HepG2 (cell line): Measurements from ENCODE around the gene SLC2A4. TPM values are rescaled to one million over a fixed set of nuclear protein-coding genes. Genes with fewer than 3 reads are reported as not detected.

Experiments
- ADNP ChIP-seq: sonication (generic); formaldehyde crosslinking; IDR thresholded peaks from 2 replicates; pipeline ENCODE4 v1.4.0; 2020; ENCODE audit warnings: missing genetic modification reagents
- DBP ChIP-seq: sonication (generic); formaldehyde crosslinking; IDR thresholded peaks from 2 replicates; pipeline ENCODE4 v1.4.0; 2020; ENCODE audit warnings: missing genetic modification reagents; ENCODE audit errors: not compliant biosample characterization
- ETS1 ChIP-seq: sonication (generic); formaldehyde crosslinking; IDR thresholded peaks from 2 replicates; pipeline ENCODE4 v1.4.0; 2020; ENCODE audit warnings: missing genetic modification reagents
- RERE ChIP-seq: IDR thresholded peaks from 2 replicates; pipeline ENCODE4 v1.6.1; 2016; ENCODE audit warnings: low read depth, missing genetic modification reagents, missing compliant biosample characterization
- SMAD9 ChIP-seq: sonication (generic); formaldehyde crosslinking; IDR thresholded peaks from 2 replicates; pipeline ENCODE4 v1.5.1; 2020; ENCODE audit warnings: mild to moderate bottlenecking, missing genetic modification reagents
- SOX5 ChIP-seq: IDR thresholded peaks from 2 replicates; pipeline ENCODE4 v1.6.1; 2016; ENCODE audit warnings: borderline replicate concordance
- SYNCRIP ChIP-seq: fragments of 200-400 bp; formaldehyde crosslinking; IDR thresholded peaks from 2 replicates; pipeline ENCODE4 v1.6.1; 2018; ENCODE audit warnings: mild to moderate bottlenecking, low read depth, low read length; ENCODE audit not compliant: insufficient read depth
- THAP7 ChIP-seq: sonication (generic); formaldehyde crosslinking; IDR thresholded peaks from 2 replicates; pipeline ENCODE4 v1.8.1; 2023; ENCODE audit warnings: mild to moderate bottlenecking, missing genetic modification reagents
- UBTF ChIP-seq: sonication (generic); formaldehyde crosslinking; IDR thresholded peaks from 2 replicates; pipeline ENCODE4 v1.4.0; 2020; ENCODE audit warnings: mild to moderate bottlenecking, missing genetic modification reagents
- ZNF263 ChIP-seq: sonication (generic); formaldehyde crosslinking; IDR thresholded peaks from 2 replicates; pipeline ENCODE4 v1.4.0; 2020; ENCODE audit warnings: missing genetic modification reagents
- ZNF614 ChIP-seq: IDR thresholded peaks from 2 replicates; pipeline ENCODE4 v1.6.1; 2018; ENCODE audit warnings: missing biosample characterization, missing genetic modification reagents, inconsistent platforms, borderline replicate concordance
- ZNF615 ChIP-seq: sonication (generic); formaldehyde crosslinking; IDR thresholded peaks from 2 replicates; pipeline ENCODE4 v1.5.0; 2020; ENCODE audit warnings: mild to moderate bottlenecking, missing genetic modification reagents, borderline replicate concordance
- ZNF7 ChIP-seq: IDR thresholded peaks from 2 replicates; pipeline ENCODE4 v1.6.1; 2016; ENCODE audit warnings: missing biosample characterization, missing genetic modification reagents
- ZNF704 ChIP-seq: sonication (generic); formaldehyde crosslinking; IDR thresholded peaks from 2 replicates; pipeline ENCODE4 v1.8.1; 2023; ENCODE audit warnings: mild to moderate bottlenecking, inconsistent platforms, moderate library complexity, missing genetic modification reagents, borderline replicate concordance
- ZNF713 ChIP-seq: sonication (generic); formaldehyde crosslinking; IDR thresholded peaks from 2 replicates; pipeline ENCODE4 v1.4.0; 2020; ENCODE audit warnings: mild to moderate bottlenecking, missing genetic modification reagents
- ZNF777 ChIP-seq: sonication (generic); formaldehyde crosslinking; IDR thresholded peaks from 2 replicates; pipeline ENCODE4 v1.4.0; 2020; ENCODE audit warnings: missing genetic modification reagents
- ZNF841 ChIP-seq: sonication (generic); formaldehyde crosslinking; IDR thresholded peaks from 2 replicates; pipeline ENCODE4 v1.8.1; 2023; ENCODE audit warnings: missing genetic modification reagents, borderline replicate concordance
- polyA plus RNA-seq, 8 experiments: library from polyadenylated mRNA; depleted of rRNA in 3 of 8; stranded (reverse) in 7 of 8; unstranded in 1 of 8; fragments of >200 nt; fragmentation: Illumina TruSeq in 4 of 8; extraction: Trizol in 4 of 8; gene quantifications; 2 replicates each; pipeline versions ENCODE4 v1.2.1 to v1.2.3, GENCODE V29; 2011 to 2016; ENCODE audit warnings: low read depth in 4 of 8, missing spikeins in 1 of 8, mixed read lengths in 1 of 8; ENCODE audit not compliant: insufficient read depth in 1 of 8
- total RNA-seq, 5 experiments: library from RNA; depleted of rRNA; stranded (reverse); fragments of >200 nt; fragmentation: Illumina TruSeq; extraction: Trizol; gene quantifications; 2 replicates each; pipeline ENCODE4 v1.2.3, GENCODE V29; 2016; ENCODE audit warnings: low read depth in 1 of 5

SLC2A4 gene
- total and polyA plus RNA-seq, 2 of the 13 experiments (the other 11 are each of a cell fraction or from before 2014, with no cell fraction given) = 4.9 to 5.8 TPM

- TF ChIP-seq RERE (CRISPR knock-in tag) (no peak), ZNF777 (CRISPR knock-in tag) (no peak), SOX5 (CRISPR knock-in tag) (no peak; the same call in 1 of the 2 replicates), ZNF841 (CRISPR knock-in tag) (no peak), UBTF (CRISPR knock-in tag) (no peak), ZNF713 (CRISPR knock-in tag) (no peak), DBP (CRISPR knock-in tag) (no peak), SYNCRIP (no peak), ZNF704 (0 out of 2 replicates have a peak, but pooled peaks have one; percentile 21), THAP7 (CRISPR knock-in tag) (peak; percentile 67; the same call in 1 of the 2 replicates), SMAD9 (CRISPR knock-in tag) (0 out of 2 replicates have a peak, but pooled peaks have one; percentile 44), ETS1 (CRISPR knock-in tag) (no peak), ZNF615 (CRISPR knock-in tag) (no peak), ZNF263 (CRISPR knock-in tag) (no peak), ZNF7 (CRISPR knock-in tag) (no peak), ADNP (CRISPR knock-in tag) (no peak), ZNF614 (CRISPR knock-in tag) (peak; percentile 44; the same call in 1 of the 2 replicates)
These were observed 25.6 kb downstream of the SLC2A4 start, which contains the start of gene EIF5A (continued) for GRCh38 chr17:7306911-7307685.
